Vagina (tissue), 2 donors: Measurements from ENCODE around the gene SYTL3. TPM values are rescaled to one million over a fixed set of nuclear protein-coding genes. Genes with fewer than 3 reads are reported as not detected.

Experiments
- DNase-seq, 2 donors: peaks; one replicate each; pipeline ENCODE4 v3.0.0-alpha.2; 2017; ENCODE audit errors: extremely low spot score in 2 of 2
- H3K27ac ChIP-seq: fragments of 200-600 bp; sonication (generic); one replicate; pipeline ENCODE4 v1.5.1; 2019
- H3K27me3 ChIP-seq: fragments of 200-600 bp; sonication (generic); one replicate; pipeline ENCODE4 v1.5.1; 2019
- H3K36me3 ChIP-seq, 2 donors: fragments of 200-600 bp; sonication (generic); one replicate each; pipeline ENCODE4 v1.5.1; 2017 to 2019
- H3K4me1 ChIP-seq: fragments of 200-600 bp; sonication (generic); one replicate; pipeline ENCODE4 v1.5.1; 2019
- H3K4me3 ChIP-seq, 2 donors: fragments of 200-600 bp; sonication (generic); 1 replicate in 1 of 2; 2 replicates in 1 of 2; pipeline ENCODE4 v1.5.1; 2016 to 2019
- H3K9me3 ChIP-seq: fragments of 200-600 bp; sonication (generic); one replicate; pipeline ENCODE4 v1.5.1; 2019
- CTCF ChIP-seq, 3 experiments: fragments of 450-650 bp in 2 of 3; fragments of 200-600 bp in 1 of 3; sonication (generic) in 1 of 3; IDR thresholded peaks; one replicate each; pipeline ENCODE4 v1.5.1; 2017 to 2019; ENCODE audit warnings: antibody characterized with exemption in 3 of 3, mild to moderate bottlenecking in 2 of 3, moderate library complexity in 2 of 3
- POLR2A ChIP-seq, 2 donors: fragments of 450-650 bp; IDR thresholded peaks; one replicate each; pipeline ENCODE4 v1.6.1; 2017; ENCODE audit warnings: antibody characterized with exemption in 2 of 2, mild to moderate bottlenecking in 2 of 2, moderate library complexity in 2 of 2
- POLR2AphosphoS5 ChIP-seq, 2 donors: sonication (generic); formaldehyde crosslinking; IDR thresholded peaks; one replicate each; pipeline ENCODE4 v1.9.0; 2017; ENCODE audit warnings: antibody characterized with exemption in 2 of 2, mild to moderate bottlenecking in 2 of 2, low read depth in 1 of 2; ENCODE audit not compliant: insufficient read depth in 1 of 2
- intact Hi-C: fragments of 100-400 bp; cut with DNase I; formaldehyde crosslinking; loops from one replicate; pipeline ENCODE4 v1.15.1; 2023
- total RNA-seq: library from RNA; depleted of rRNA; stranded (reverse); fragments of >200 nt; gene quantifications from one replicate; pipeline ENCODE4 v1.2.3, GENCODE V29; 2016

The SYTL3 gene
- total RNA-seq, 1 donor from 2014 or later = 10.8 TPM

- peaks cover 0 to 40% of the 10 kb centered on the region in 2 donors for H3K36me3 ChIP-seq
- no peaks in the 10 kb centered on the region for H3K9me3 ChIP-seq
- no peak for TF ChIP-seq CTCF (IDR thresholded peaks at IDR 0.05)
- TF ChIP-seq POLR2A (IDR thresholded peaks at IDR 0.05) = no peak
- no peak for TF ChIP-seq POLR2AphosphoS5 (IDR thresholded peaks at IDR 0.05; ENCODE audit: insufficient read depth in 1 of 2, low read depth in 1 of 2)
- H3K4me3 ChIP-seq = no peak overlapping the region
- DNase-seq = no peak
- H3K27me3 ChIP-seq = no peaks in the 10 kb centered on the region
- no peak overlapping the region for H3K27ac ChIP-seq
- intact Hi-C loops = no loop called here
- no peaks in the 10 kb centered on the region for H3K4me1 ChIP-seq
These were observed 113.1 kb downstream of the SYTL3 start for GRCh38 chr6:158762787-158763433.

- Histone ChIP-seq H3K9me3 (no peaks in the 10 kb centered on the region), H3K4me1 (no peaks in the 10 kb centered on the region), H3K27me3 (no peaks in the 10 kb centered on the region), H3K4me3 (no peak overlapping the region), H3K36me3 (peaks cover 0 to 45% of the 10 kb centered on the region in 2 donors), H3K27ac (no peak overlapping the region)
- no peak for DNase-seq
- TF ChIP-seq CTCF (IDR thresholded peaks at IDR 0.05) (no peak), POLR2AphosphoS5 (IDR thresholded peaks at IDR 0.05; ENCODE audit: insufficient read depth in 1 of 2, low read depth in 1 of 2) (no peak), POLR2A (IDR thresholded peaks at IDR 0.05) (no peak)
- intact Hi-C loops = no loop called here
These were observed 113.8 kb downstream of the SYTL3 start for GRCh38 chr6:158763434-158764182.

GRCh38 chr6:158764183-158764849 lies 114.5 kb downstream of the SYTL3 start:
- Histone ChIP-seq H3K27ac (no peak overlapping the region), H3K27me3 (no peaks in the 10 kb centered on the region)
- DNase-seq = no peak

GRCh38 chr6:158764926-158765325 lies 115.1 kb downstream of the SYTL3 start:
- Histone ChIP-seq H3K27ac (no peak overlapping the region), H3K9me3 (no peaks in the 10 kb centered on the region), H3K4me1 (no peaks in the 10 kb centered on the region), H3K36me3 (peaks cover 0 to 58% of the 10 kb centered on the region in 2 donors), H3K27me3 (no peaks in the 10 kb centered on the region), H3K4me3 (no peak overlapping the region)
- intact Hi-C loops = no loop called here
- no peak for TF ChIP-seq POLR2A (IDR thresholded peaks at IDR 0.05)
- no peak for TF ChIP-seq CTCF (IDR thresholded peaks at IDR 0.05)
- TF ChIP-seq POLR2AphosphoS5 (IDR thresholded peaks at IDR 0.05; ENCODE audit: insufficient read depth in 1 of 2, low read depth in 1 of 2) = no peak
- DNase-seq = no peak

More at GRCh38 chr6:158764183-158764849, 114.5 kb downstream of the SYTL3 start:
- TF ChIP-seq POLR2AphosphoS5 (IDR thresholded peaks at IDR 0.05; ENCODE audit: insufficient read depth in 1 of 2, low read depth in 1 of 2) = no peak
- TF ChIP-seq POLR2A (IDR thresholded peaks at IDR 0.05) = no peak
- no peak for TF ChIP-seq CTCF (IDR thresholded peaks at IDR 0.05)
- Histone ChIP-seq H3K4me3 (no peak overlapping the region), H3K9me3 (no peaks in the 10 kb centered on the region), H3K4me1 (no peaks in the 10 kb centered on the region), H3K36me3 (peaks cover 0 to 52% of the 10 kb centered on the region in 2 donors)
- intact Hi-C loops = no loop called here
